HepG2 (cell line): Measurements from ENCODE around the gene CTSW. TPM values are rescaled to one million over a fixed set of nuclear protein-coding genes. Genes with fewer than 3 reads are reported as not detected.

Experiments
- AGO1 ChIP-seq: fragments of 200-400 bp; formaldehyde crosslinking; IDR thresholded peaks from 2 replicates; pipeline ENCODE4 v1.6.1; 2017; ENCODE audit warnings: mild to moderate bottlenecking, low read depth, low read length, moderate library complexity; ENCODE audit not compliant: poor library complexity, severe bottlenecking
- AHR ChIP-seq: IDR thresholded peaks from 2 replicates; pipeline ENCODE4 v1.6.1; 2018; ENCODE audit warnings: missing genetic modification reagents, missing compliant biosample characterization
- FOXJ3 ChIP-seq: sonication (generic); formaldehyde crosslinking; IDR thresholded peaks from 2 replicates; pipeline ENCODE4 v1.4.0; 2020; ENCODE audit warnings: missing genetic modification reagents, mild to moderate bottlenecking, borderline replicate concordance
- GRHL1 ChIP-seq: sonication (generic); formaldehyde crosslinking; conservative IDR thresholded peaks from 2 replicates; pipeline ENCODE4 v1.8.0; 2022; ENCODE audit warnings: missing genetic modification reagents
- HES4 ChIP-seq: sonication (generic); formaldehyde crosslinking; IDR thresholded peaks from 2 replicates; pipeline ENCODE4 v1.9.0; 2021; ENCODE audit warnings: mild to moderate bottlenecking, missing genetic modification reagents, borderline replicate concordance
- IKZF1 ChIP-seq: fragments of 450-650 bp; IDR thresholded peaks from 2 replicates; pipeline ENCODE4 v1.7.1; 2016
- MTA1 ChIP-seq: sonication (generic); formaldehyde crosslinking; IDR thresholded peaks from 2 replicates; pipeline ENCODE4 v1.4.0; 2020; ENCODE audit warnings: missing genetic modification reagents, mild to moderate bottlenecking, borderline replicate concordance
- SAFB2 ChIP-seq: sonication (generic); formaldehyde crosslinking; IDR thresholded peaks from 2 replicates; pipeline ENCODE4 v1.5.1; 2020; ENCODE audit warnings: missing genetic modification reagents, low read depth, mild to moderate bottlenecking, borderline replicate concordance
- ZBTB49 ChIP-seq: sonication (generic); formaldehyde crosslinking; IDR thresholded peaks from 2 replicates; pipeline ENCODE4 v1.4.0; 2020; ENCODE audit warnings: missing genetic modification reagents, borderline replicate concordance
- ZNF274 ChIP-seq: sonication (generic); formaldehyde crosslinking; IDR thresholded peaks from 2 replicates; pipeline ENCODE4 v1.5.1; 2020; ENCODE audit warnings: mild to moderate bottlenecking, missing genetic modification reagents
- ZNF572 ChIP-seq: sonication (generic); formaldehyde crosslinking; IDR thresholded peaks from 2 replicates; pipeline ENCODE4 v1.5.1; 2020; ENCODE audit warnings: mild to moderate bottlenecking, missing genetic modification reagents
- ZNF576 ChIP-seq: sonication (generic); formaldehyde crosslinking; IDR thresholded peaks from 2 replicates; pipeline ENCODE4 v1.4.0; 2020; ENCODE audit warnings: mild to moderate bottlenecking, missing genetic modification reagents
- ZNF629 ChIP-seq: sonication (generic); formaldehyde crosslinking; conservative IDR thresholded peaks from 2 replicates; pipeline ENCODE4 v1.5.0; 2020; ENCODE audit warnings: missing genetic modification reagents
- ZNF720 ChIP-seq: sonication (generic); formaldehyde crosslinking; IDR thresholded peaks from 2 replicates; pipeline ENCODE4 v1.4.0; 2020; ENCODE audit warnings: missing genetic modification reagents
- polyA plus RNA-seq, 8 experiments: library from polyadenylated mRNA; depleted of rRNA in 3 of 8; stranded (reverse) in 7 of 8; unstranded in 1 of 8; fragments of >200 nt; fragmentation: Illumina TruSeq in 4 of 8; extraction: Trizol in 4 of 8; gene quantifications; 2 replicates each; pipeline versions ENCODE4 v1.2.1 to v1.2.3, GENCODE V29; 2011 to 2016; ENCODE audit warnings: low read depth in 4 of 8, missing spikeins in 1 of 8, mixed read lengths in 1 of 8; ENCODE audit not compliant: insufficient read depth in 1 of 8
- total RNA-seq, 5 experiments: library from RNA; depleted of rRNA; stranded (reverse); fragments of >200 nt; fragmentation: Illumina TruSeq; extraction: Trizol; gene quantifications; 2 replicates each; pipeline ENCODE4 v1.2.3, GENCODE V29; 2016; ENCODE audit warnings: low read depth in 1 of 5
- TF ChIP-seq, protein P1 (sequence below): sonication (generic); formaldehyde crosslinking; IDR thresholded peaks from 2 replicates; pipeline ENCODE4 v1.5.1; 2020; ENCODE audit warnings: missing genetic modification reagents, mild to moderate bottlenecking, borderline replicate concordance
- TF ChIP-seq, protein P2 (sequence below): sonication (generic); formaldehyde crosslinking; IDR thresholded peaks from 2 replicates; pipeline ENCODE4 v1.4.0; 2020; ENCODE audit warnings: low read depth, mild to moderate bottlenecking, missing genetic modification reagents
- TF ChIP-seq, protein P3 (sequence below): sonication (generic); formaldehyde crosslinking; IDR thresholded peaks from 2 replicates; pipeline ENCODE4 v1.4.0; 2020; ENCODE audit warnings: missing genetic modification reagents
- TF ChIP-seq, protein P4 (sequence below): sonication (generic); formaldehyde crosslinking; IDR thresholded peaks from 2 replicates; pipeline ENCODE4 v1.4.0; 2020; ENCODE audit warnings: missing genetic modification reagents

The CTSW gene
- total and polyA plus RNA-seq, 2 of the 13 experiments (the other 11 are each of a cell fraction or from before 2014, with no cell fraction given) = 0.09 TPM; not detected in 1

GRCh38 chr11:65919141-65919572 is 39.5 kb downstream of the CTSW start, which contains the start of gene DRAP1 (continued):
- TF ChIP-seq, protein P1, sequence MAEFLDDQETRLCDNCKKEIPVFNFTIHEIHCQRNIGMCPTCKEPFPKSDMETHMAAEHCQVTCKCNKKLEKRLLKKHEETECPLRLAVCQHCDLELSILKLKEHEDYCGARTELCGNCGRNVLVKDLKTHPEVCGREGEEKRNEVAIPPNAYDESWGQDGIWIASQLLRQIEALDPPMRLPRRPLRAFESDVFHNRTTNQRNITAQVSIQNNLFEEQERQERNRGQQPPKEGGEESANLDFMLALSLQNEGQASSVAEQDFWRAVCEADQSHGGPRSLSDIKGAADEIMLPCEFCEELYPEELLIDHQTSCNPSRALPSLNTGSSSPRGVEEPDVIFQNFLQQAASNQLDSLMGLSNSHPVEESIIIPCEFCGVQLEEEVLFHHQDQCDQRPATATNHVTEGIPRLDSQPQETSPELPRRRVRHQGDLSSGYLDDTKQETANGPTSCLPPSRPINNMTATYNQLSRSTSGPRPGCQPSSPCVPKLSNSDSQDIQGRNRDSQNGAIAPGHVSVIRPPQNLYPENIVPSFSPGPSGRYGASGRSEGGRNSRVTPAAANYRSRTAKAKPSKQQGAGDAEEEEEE = no peak
- TF ChIP-seq ZNF274 (CRISPR knock-in tag) = peak; percentile 47; the same call in 1 of the 2 replicates
- TF ChIP-seq ZNF576 (CRISPR knock-in tag) = no peak
- TF ChIP-seq HES4 (CRISPR knock-in tag) = peak; percentile 59; the same call in 1 of the 2 replicates
- TF ChIP-seq FOXJ3 (CRISPR knock-in tag) = no peak
- no peak for TF ChIP-seq GRHL1
- TF ChIP-seq MTA1 = no peak; the same call in 1 of the 2 replicates
- no peak for TF ChIP-seq ZNF629 (CRISPR knock-in tag)
- no peak for TF ChIP-seq AGO1
- TF ChIP-seq, protein P2, sequence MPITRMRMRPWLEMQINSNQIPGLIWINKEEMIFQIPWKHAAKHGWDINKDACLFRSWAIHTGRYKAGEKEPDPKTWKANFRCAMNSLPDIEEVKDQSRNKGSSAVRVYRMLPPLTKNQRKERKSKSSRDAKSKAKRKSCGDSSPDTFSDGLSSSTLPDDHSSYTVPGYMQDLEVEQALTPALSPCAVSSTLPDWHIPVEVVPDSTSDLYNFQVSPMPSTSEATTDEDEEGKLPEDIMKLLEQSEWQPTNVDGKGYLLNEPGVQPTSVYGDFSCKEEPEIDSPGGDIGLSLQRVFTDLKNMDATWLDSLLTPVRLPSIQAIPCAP = no peak
- TF ChIP-seq ZNF572 (CRISPR knock-in tag) = no peak
- TF ChIP-seq, protein P3, sequence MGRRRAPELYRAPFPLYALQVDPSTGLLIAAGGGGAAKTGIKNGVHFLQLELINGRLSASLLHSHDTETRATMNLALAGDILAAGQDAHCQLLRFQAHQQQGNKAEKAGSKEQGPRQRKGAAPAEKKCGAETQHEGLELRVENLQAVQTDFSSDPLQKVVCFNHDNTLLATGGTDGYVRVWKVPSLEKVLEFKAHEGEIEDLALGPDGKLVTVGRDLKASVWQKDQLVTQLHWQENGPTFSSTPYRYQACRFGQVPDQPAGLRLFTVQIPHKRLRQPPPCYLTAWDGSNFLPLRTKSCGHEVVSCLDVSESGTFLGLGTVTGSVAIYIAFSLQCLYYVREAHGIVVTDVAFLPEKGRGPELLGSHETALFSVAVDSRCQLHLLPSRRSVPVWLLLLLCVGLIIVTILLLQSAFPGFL (CRISPR knock-in tag) = no peak
- TF ChIP-seq ZNF720 (CRISPR knock-in tag) = no peak
- TF ChIP-seq ZBTB49 (CRISPR knock-in tag) = peak; percentile 88; the same call in 1 of the 2 replicates
- no peak; the same call in 1 of the 2 replicates for TF ChIP-seq SAFB2 (CRISPR knock-in tag)
- TF ChIP-seq AHR (CRISPR knock-in tag) = peak; percentile 89; the same call in 1 of the 2 replicates
- TF ChIP-seq IKZF1 = no peak
- TF ChIP-seq, protein P4, sequence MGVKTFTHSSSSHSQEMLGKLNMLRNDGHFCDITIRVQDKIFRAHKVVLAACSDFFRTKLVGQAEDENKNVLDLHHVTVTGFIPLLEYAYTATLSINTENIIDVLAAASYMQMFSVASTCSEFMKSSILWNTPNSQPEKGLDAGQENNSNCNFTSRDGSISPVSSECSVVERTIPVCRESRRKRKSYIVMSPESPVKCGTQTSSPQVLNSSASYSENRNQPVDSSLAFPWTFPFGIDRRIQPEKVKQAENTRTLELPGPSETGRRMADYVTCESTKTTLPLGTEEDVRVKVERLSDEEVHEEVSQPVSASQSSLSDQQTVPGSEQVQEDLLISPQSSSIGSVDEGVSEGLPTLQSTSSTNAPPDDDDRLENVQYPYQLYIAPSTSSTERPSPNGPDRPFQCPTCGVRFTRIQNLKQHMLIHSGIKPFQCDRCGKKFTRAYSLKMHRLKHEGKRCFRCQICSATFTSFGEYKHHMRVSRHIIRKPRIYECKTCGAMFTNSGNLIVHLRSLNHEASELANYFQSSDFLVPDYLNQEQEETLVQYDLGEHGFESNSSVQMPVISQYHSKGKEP (CRISPR knock-in tag) = 0 out of 2 replicates have a peak, but pooled peaks have one; percentile 40
